ENCODE measurements around the gene CD300LB.

- no peak for TF ChIP-seq CTCF (conservative IDR thresholded peaks at IDR 0.05; ENCODE audit: low read length)
- no peak for TF ChIP-seq EZH2phosphoT487 (IDR thresholded peaks at IDR 0.05; ENCODE audit: borderline replicate concordance, low read depth, low read length)
Measured at GRCh38 chr17:74536890-74537289, 5.6 kb upstream of the CD300LB start.

All from OCI-LY7 (cell line).